Neural progenitor cell (in vitro differentiated cells): ENCODE data around the gene AIPL1.

Experiments
- EZH2phosphoT487 ChIP-seq: fragments of 200-600 bp; sonication (generic); IDR thresholded peaks from 2 replicates; pipeline ENCODE4 v1.6.1; 2017; ENCODE audit warnings: antibody characterized with exemption
- TF ChIP-seq, protein P1 (sequence below): fragments of 200-600 bp; sonication (generic); IDR thresholded peaks from 2 replicates; pipeline ENCODE4 v1.5.1; 2017; ENCODE audit warnings: antibody characterized with exemption, mild to moderate bottlenecking

DNA sequence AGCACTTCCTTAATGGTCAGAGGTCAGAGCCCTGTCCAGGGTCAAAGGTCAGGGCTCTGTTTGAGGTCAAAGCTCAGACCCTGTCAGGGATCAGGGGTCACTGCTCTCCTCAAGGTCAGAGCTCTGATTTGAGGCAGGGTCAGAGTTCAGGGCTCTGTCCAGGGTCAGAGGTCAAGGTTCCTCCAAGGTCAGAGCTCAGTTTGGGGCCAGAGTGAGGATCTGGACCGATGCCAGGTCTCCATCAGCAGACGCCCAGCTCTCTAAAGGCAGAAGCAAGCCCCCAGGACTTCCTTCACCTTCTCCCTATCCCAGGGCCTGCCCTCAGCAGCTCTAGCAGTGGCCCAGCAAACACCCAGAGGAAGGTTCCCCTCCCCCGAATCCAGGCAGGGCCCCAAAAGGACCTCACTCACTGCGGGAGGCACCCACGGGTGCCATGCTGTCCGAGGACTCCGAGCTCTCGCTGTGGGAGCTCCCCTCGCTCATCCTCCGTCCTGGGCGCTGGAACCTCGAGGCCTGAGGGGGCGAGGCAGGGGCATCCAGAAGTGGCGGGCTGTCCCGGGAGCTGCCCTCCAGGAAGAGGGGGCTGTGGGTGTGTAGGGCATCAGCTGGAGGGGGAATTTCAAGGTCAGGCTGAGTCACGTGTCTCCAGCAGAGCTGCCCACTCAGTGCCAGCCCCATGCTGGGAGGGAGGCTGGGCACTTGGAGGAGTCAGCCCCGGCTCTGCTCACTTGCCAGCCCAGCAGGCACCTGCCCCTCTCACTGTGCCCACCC lies 36.0 kb upstream of the AIPL1 start:
- TF ChIP-seq, protein P1, sequence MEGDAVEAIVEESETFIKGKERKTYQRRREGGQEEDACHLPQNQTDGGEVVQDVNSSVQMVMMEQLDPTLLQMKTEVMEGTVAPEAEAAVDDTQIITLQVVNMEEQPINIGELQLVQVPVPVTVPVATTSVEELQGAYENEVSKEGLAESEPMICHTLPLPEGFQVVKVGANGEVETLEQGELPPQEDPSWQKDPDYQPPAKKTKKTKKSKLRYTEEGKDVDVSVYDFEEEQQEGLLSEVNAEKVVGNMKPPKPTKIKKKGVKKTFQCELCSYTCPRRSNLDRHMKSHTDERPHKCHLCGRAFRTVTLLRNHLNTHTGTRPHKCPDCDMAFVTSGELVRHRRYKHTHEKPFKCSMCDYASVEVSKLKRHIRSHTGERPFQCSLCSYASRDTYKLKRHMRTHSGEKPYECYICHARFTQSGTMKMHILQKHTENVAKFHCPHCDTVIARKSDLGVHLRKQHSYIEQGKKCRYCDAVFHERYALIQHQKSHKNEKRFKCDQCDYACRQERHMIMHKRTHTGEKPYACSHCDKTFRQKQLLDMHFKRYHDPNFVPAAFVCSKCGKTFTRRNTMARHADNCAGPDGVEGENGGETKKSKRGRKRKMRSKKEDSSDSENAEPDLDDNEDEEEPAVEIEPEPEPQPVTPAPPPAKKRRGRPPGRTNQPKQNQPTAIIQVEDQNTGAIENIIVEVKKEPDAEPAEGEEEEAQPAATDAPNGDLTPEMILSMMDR = no peak
- no peak for TF ChIP-seq EZH2phosphoT487
